K562 (cell line): ENCODE data around the gene PUM2. TPM values are rescaled to one million over a fixed set of nuclear protein-coding genes. Genes with fewer than 3 reads are reported as not detected.

ENCODE experiments used
- ATAC-seq: fragments of 200-7000 bp; cut with Tn5 transposase; 3 replicates; pipeline ENCODE4 v1.9.1; 2020; ENCODE audit warnings: moderate library complexity
- BruUV-seq: library from RNA; stranded (reverse); fragments of 400-500 nt; replicated peaks from 2 replicates; lab custom pipeline; 2021; lab: Mats Ljungman, UMichigan
- CTCF ChIA-PET: fragments of 300-600 bp; formaldehyde crosslinking; extraction: SDS; loops from one replicate; lab custom pipeline; 2021; ENCODE audit warnings: low intra/inter-chr PET ratio; lab: Yijun Ruan, JAX
- POLR2A ChIA-PET: fragments of 300-600, 350-650 bp; sonication (Branson Sonifier 250); formaldehyde crosslinking; extraction: SDS; loops from one replicate; lab custom pipeline; 2021; ENCODE audit warnings: antibody characterized with exemption, inconsistent platforms; lab: Yijun Ruan, JAX
- DNase-seq, 4 experiments: peaks; one replicate each; pipeline versions ENCODE4 v3.0.0 to v3.0.0-alpha.2; 2011 to 2018; ENCODE audit warnings: low spot score in 3 of 4, mixed read lengths in 3 of 4; ENCODE audit errors: extremely low read depth in 1 of 4
- FAIRE-seq: peaks from 2 replicates; lab custom pipeline; 2011; peaks lifted over from hg19 to GRCh38; lab: Jason Lieb, UNC
- H2AFZ ChIP-seq: 2 replicates; pipeline ENCODE4 v1.6.0; 2011; ENCODE audit warnings: low read depth, low read length, control low read depth, inconsistent platforms
- H3K27ac ChIP-seq: fragments of 200-600 bp; 3 replicates; pipeline ENCODE4 v1.8.0; 2011; ENCODE audit warnings: low read depth, mild to moderate bottlenecking, control low read depth, inconsistent platforms, low read length, moderate library complexity, mixed read lengths; ENCODE audit errors: extremely low read depth
- H3K27me3 ChIP-seq, 2 experiments: fragments of 300-600 bp in 1 of 2; 2 replicates in 1 of 2; 3 replicates in 1 of 2; pipeline versions ENCODE4 v1.6.0 to v1.8.0; 2011; ENCODE audit warnings: inconsistent platforms in 2 of 2, low read length in 2 of 2, mild to moderate bottlenecking in 1 of 2, mixed read lengths in 1 of 2, moderate library complexity in 1 of 2; ENCODE audit not compliant: control insufficient read depth in 2 of 2, insufficient read depth in 2 of 2
- H3K36me3 ChIP-seq: fragments of 300-600 bp; 3 replicates; pipeline ENCODE4 v1.8.0; 2011; ENCODE audit warnings: mild to moderate bottlenecking, low read length, inconsistent platforms; ENCODE audit not compliant: control insufficient read depth, insufficient read depth
- H3K4me1 ChIP-seq, 2 experiments: fragments of 200-600 bp in 1 of 2; replicated peaks in 1 of 2; 2 replicates in 1 of 2; 3 replicates in 1 of 2; pipeline versions ENCODE4 v1.5.1 to v1.8.0; 2011; ENCODE audit warnings: inconsistent platforms in 2 of 2, low read length in 2 of 2, mild to moderate bottlenecking in 1 of 2, mixed read lengths in 1 of 2, moderate library complexity in 1 of 2; ENCODE audit not compliant: control insufficient read depth in 2 of 2, insufficient read depth in 2 of 2
- H3K4me2 ChIP-seq: 2 replicates; pipeline ENCODE4 v1.6.1; 2011; ENCODE audit warnings: low read length, control low read depth, inconsistent platforms, mixed read lengths; ENCODE audit not compliant: insufficient read depth
- H3K4me3 ChIP-seq: fragments of 200-600 bp; sonication (generic), shearing (Covaris generic); 2 replicates; pipeline ENCODE4 v1.5.1; 2016; ENCODE audit warnings: control low read depth, inconsistent platforms
- H3K79me2 ChIP-seq: fragments of 200-600 bp; 3 replicates; pipeline ENCODE4 v1.8.0; 2011; ENCODE audit warnings: low read length, inconsistent platforms; ENCODE audit not compliant: control insufficient read depth, insufficient read depth
- H3K9ac ChIP-seq, 2 experiments: 2 replicates each; pipeline versions ENCODE4 v1.6.0 to v1.6.1; 2011; ENCODE audit warnings: low read depth in 2 of 2, low read length in 2 of 2, control low read depth in 1 of 2, inconsistent platforms in 1 of 2, mild to moderate bottlenecking in 1 of 2, mixed read lengths in 1 of 2; ENCODE audit not compliant: insufficient read depth in 1 of 2
- H3K9me1 ChIP-seq: one replicate; pipeline ENCODE4 v1.6.0; 2011; ENCODE audit warnings: inconsistent platforms, mild to moderate bottlenecking, low read length, moderate library complexity; ENCODE audit not compliant: control insufficient read depth, insufficient read depth
- H3K9me3 ChIP-seq: replicated peaks from 2 replicates; pipeline ENCODE4 v1.5.1; 2011; ENCODE audit warnings: low read depth, low read length, inconsistent platforms; ENCODE audit not compliant: control insufficient read depth, insufficient read depth
- H4K20me1 ChIP-seq: replicated peaks from 2 replicates; pipeline ENCODE4 v1.6.1; 2011; ENCODE audit warnings: low read length, inconsistent platforms, mixed read lengths; ENCODE audit not compliant: control insufficient read depth, insufficient read depth
- BMI1 ChIP-seq: fragments of 150-350 bp; IDR thresholded peaks from 2 replicates; pipeline ENCODE4 v1.6.1; 2014; ENCODE audit warnings: low read length
- RBM34 ChIP-seq: fragments of 200-400 bp; formaldehyde crosslinking; IDR thresholded peaks from 2 replicates; pipeline ENCODE4 v1.6.1; 2018; ENCODE audit warnings: low read length, borderline replicate concordance; ENCODE audit not compliant: insufficient read depth
- RREB1 ChIP-seq: fragments of 250-450 bp; sonication (Bioruptor Pico); IDR thresholded peaks from 2 replicates; pipeline ENCODE4 v1.4.0; 2020
- SNRNP70 ChIP-seq: fragments of 200-400 bp; formaldehyde crosslinking; optimal IDR thresholded peaks from 2 replicates; pipeline ENCODE3; 2017; ENCODE audit warnings: low read depth, low read length
- SUPT5H ChIP-seq: fragments of 450-650 bp; IDR thresholded peaks from 2 replicates; pipeline ENCODE4 v1.6.1; 2016
- TCF7L2 ChIP-seq: fragments of 150-350 bp; IDR thresholded peaks from 2 replicates; pipeline ENCODE4 v1.6.1; 2016; ENCODE audit warnings: low read depth, mild to moderate bottlenecking, low read length, moderate library complexity
- TRIM28 ChIP-seq: fragments of 450-650 bp; IDR thresholded peaks from 2 replicates; pipeline ENCODE4 v1.6.1; 2017
- YBX1 ChIP-seq: fragments of 450-650 bp; IDR thresholded peaks from 2 replicates; pipeline ENCODE4 v1.7.1; 2016; ENCODE audit warnings: mild to moderate bottlenecking
- WGBS: fragments of 100-300 bp; shearing (Covaris generic); methylation state at CpG from one replicate; pipeline ENCODE4 v1.1.6; 2016; ENCODE audit warnings: low coverage, mixed read lengths; ENCODE audit not compliant: insufficient coverage; ENCODE audit errors: missing lambda C conversion rate; 5-methylcytosine and 5-hydroxymethylcytosine counted together
- in situ Hi-C: fragments of 300-500 bp; cut with MboI; formaldehyde crosslinking; loops from 4 replicates; pipeline ENCODE4 v1.15.0; 2018; ENCODE audit warnings: inconsistent platforms, mixed read lengths
- intact Hi-C: fragments of 100-400 bp; cut with micrococcal nuclease; formaldehyde crosslinking; loops from 2 replicates; pipeline ENCODE4 v1.14.2; 2022
- polyA plus RNA-seq, 8 experiments: library from polyadenylated mRNA; depleted of rRNA in 4 of 8; stranded (reverse) in 5 of 8; unstranded in 3 of 8; fragments of >200 nt; fragmentation: Nextera tagmentation in 2 of 8; fragmentation: Illumina TruSeq in 1 of 8; extraction: Ambion mirVana in 2 of 8; extraction: Trizol in 1 of 8; gene quantifications; 2 replicates each; pipeline versions ENCODE4 v1.2.1 to v1.2.3, GENCODE V29; 2011 to 2014; ENCODE audit warnings: inconsistent platforms in 1 of 8, missing spikeins in 1 of 8
- total RNA-seq, 7 experiments: library from RNA; depleted of rRNA in 6 of 7; stranded (reverse); fragments of >200 nt in 6 of 7; fragmentation: Illumina TruSeq in 2 of 7; extraction: Trizol in 2 of 7; gene quantifications; 2 replicates each; pipeline versions ENCODE4 v1.2.1 to v1.2.3, GENCODE V29; 2011 to 2021; ENCODE audit warnings: low replicate concordance in 1 of 7

Gene PUM2
- total and polyA plus RNA-seq, 9 of the 15 experiments (the other 6 are each of a cell fraction or from before 2014, with no cell fraction given), result 13.4 to 61.9 (median 28.3) TPM

GRCh38 chr2:20371323-20372025 is 20.8 kb upstream of the PUM2 start:
- Histone ChIP-seq H3K4me1 (no peaks in the 10 kb centered on the region), H3K9me3 (peaks cover 2% of the 10 kb centered on the region; the same call in 1 of the 2 replicates), H3K9me1 (no peaks in the 10 kb centered on the region), H3K27ac (no peak overlapping the region), H3K36me3 (no peaks in the 10 kb centered on the region), H3K27me3 (peaks cover 7 to 10% of the 10 kb centered on the region in 2 experiments; a peak in 2 of 5 replicates), H3K9ac (no peak overlapping the region; a peak in 1 of 4 replicates), H2AFZ (no peak overlapping the region)
- WGBS, result 10% methylated on average over 4 of the region's 4 CpGs
- in situ Hi-C loops, result no loop called here
- no peak for ATAC-seq
- TF ChIP-seq TRIM28, result no peak
- TF ChIP-seq TCF7L2, result no peak
- TF ChIP-seq RREB1 (CRISPR knock-in tag), result no peak
- TF ChIP-seq YBX1, result no peak
- TF ChIP-seq RBM34, result no peak
- no peak for TF ChIP-seq BMI1
- TF ChIP-seq SUPT5H, result no peak
- no peak for TF ChIP-seq SNRNP70
- TF ChIP-seq, all 486 proteins: peak for 0
- FAIRE-seq, result no peak
- no peak overlapping the region for H3K4me3 ChIP-seq
- intact Hi-C loops, result no loop called here
- no TSS peak for BruUV-seq
- no peaks in the 10 kb centered on the region for H4K20me1 ChIP-seq
- no peak for DNase-seq
- no peak overlapping the region for H3K4me2 ChIP-seq
- POLR2A ChIA-PET, result interaction anchor here (1.2 kb wide), 1 partner anchor 10 kb away, joined by 3 read pairs; no protein-coding TSS in a partner anchor
- no peaks in the 10 kb centered on the region for H3K79me2 ChIP-seq
- CTCF ChIA-PET, result no interaction called here
